GM21381 (cell line): ENCODE measurements around the gene APOBEC3H.

Source experiments
- ATAC-seq: cut with Tn5 transposase; IDR thresholded peaks from one replicate; pipeline ENCODE4 v1.9.1; 2021; ENCODE audit warnings: mild to moderate bottlenecking, moderate library complexity; ENCODE audit not compliant: unreplicated experiment

Gene APOBEC3H

DNA sequence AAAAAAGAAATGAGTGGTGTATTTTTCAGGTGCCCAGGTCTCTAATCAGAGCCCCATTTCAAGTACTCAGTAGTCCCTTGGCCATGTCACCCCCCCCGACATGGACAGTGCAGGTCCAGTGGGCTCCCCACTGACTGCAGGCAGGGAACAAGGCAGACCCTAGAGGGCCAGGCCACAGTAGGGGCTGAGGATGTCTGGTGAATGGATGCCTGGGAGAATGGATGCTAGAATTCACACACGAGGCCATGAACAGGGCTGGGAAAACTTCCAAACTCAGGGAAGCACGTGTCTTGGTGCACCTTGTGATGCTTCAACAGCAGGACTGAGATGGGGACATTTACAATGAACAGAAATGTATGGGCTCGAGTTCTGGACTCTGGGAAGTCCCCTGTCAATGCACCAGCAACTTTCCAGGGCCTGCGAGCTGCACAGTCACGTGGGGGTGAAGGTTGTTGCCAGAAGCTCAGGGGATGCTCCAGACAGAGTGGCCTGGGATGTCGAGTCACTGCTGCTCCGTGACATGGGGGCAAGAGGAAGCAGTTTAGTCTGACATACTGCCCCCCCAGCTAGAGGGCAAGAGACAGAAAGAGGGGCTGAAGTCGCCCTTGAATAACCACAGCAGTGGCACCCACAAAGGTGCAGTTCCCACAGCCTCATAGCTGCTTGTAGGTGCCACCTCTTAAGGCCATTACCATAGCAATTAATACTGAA is 16.8 kb upstream of the APOBEC3H start:
- ATAC-seq = no peak

DNA sequence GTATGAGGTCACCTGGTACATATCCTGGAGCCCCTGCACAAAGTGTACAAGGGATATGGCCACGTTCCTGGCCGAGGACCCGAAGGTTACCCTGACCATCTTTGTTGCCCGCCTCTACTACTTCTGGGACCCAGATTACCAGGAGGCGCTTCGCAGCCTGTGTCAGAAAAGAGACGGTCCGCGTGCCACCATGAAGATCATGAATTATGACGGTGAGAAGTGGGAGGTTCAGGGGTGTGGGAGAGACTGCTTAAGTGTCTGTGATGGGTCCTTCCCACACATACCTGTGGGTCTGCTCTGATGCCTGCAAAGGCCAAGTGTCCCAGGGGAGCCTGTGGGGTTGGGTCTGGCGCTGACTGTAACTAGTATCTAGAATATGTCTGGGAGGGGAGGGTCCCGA is 16.0 kb upstream of the APOBEC3H start:
- no peak for ATAC-seq

DNA sequence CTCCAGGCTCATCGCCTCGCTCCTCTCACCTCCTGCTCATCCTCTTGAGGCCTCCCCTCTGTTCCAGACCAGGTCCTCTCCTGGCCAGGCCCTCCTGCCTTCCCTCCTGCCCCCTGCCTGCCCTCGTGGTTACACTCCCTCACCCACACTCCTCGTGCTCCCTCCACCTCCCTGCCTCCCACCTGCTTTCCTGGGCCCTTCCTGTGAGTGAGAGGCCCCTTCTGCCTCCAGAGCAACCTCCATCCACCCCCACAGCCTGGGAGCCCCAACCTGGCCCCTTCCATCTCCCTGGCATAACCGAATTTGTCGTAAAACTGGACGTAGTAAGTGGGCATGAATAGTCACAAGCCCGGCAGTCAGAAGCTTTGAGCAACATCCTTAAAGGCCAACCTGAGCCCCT is 15.4 kb upstream of the APOBEC3H start:
- no peak for ATAC-seq

DNA sequence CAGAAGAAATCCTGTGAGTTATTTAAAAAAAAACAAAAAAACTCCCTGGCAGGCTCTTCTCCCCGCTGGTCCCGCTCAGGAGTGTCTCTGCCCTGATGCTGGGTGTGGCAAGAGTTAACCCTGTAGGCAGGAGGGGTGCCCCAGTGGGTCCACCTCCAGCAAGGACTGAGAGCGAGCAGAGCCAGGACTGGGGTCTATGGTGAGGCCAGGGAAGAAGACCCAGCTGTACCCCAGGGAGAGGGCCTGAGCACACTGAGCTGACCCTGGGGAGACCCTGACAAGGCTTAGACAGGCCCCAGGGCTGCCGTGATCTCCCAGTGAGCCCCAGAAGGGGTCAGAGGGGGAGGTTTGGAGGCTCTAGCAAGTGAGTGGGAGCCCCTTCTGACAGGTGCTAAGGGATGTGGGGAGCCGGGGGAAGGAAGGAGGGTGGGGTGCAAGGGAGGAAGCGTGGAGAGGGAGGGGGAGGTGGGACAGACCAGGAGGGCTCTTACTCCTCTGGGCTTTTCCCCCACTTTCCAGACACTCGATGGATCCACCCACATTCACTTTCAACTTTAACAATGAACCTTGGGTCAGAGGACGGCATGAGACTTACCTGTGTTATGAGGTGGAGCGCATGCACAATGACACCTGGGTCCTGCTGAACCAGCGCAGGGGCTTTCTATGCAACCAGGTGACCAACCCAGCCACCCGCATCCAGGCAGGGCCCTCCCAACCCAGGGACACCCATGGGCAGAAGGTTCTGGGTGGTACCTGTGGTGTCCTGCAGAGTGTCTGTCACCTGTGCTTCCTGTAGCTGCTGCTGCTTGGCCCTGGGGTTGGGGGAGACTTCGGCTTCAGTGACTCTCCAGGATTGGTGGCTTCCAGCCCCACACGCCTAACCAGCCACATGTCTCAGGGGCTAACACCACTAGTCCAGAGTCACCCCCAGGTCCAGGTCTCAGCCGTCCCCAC is 13.6 kb upstream of the APOBEC3H start:
- no peak for ATAC-seq

DNA sequence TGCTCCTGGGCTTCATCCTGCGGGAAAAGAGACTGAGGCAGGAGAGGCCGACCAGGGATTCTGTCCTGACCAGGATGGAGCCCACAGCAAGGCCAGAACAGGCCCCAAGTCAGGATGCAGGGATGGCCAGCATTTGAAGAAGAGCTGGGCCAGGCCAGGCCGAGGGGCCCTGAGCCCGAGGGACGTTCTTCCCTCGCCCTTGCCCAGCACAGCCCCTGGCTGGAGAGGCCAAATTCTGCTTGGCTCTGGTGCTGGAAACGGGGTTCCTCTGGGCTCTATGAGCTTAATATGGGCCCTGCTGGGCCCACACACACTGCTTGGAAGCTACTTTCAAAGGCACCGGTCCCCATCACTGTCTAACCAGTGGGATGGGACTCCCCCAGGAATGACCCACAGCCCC is 12.4 kb upstream of the APOBEC3H start:
- no peak for ATAC-seq

DNA sequence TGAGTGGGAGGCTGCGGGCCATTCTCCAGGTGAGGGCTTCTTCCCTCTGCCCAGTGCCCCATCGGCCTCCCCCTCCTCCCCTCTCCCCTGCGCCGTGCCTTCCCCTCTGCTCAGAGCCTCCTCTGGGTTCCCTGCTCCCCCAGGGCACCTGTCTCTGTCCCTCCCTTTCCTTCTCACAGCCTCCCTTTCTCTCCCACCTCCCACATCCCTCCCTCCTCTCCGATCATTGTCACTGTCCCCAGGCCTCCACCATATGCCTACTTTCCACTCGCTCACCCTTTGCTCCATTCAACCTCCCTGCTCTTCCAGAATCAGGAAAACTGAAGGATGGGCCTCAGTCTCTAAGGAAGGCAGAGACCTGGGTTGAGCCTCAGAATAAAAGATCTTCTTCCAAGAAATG is 9.9 kb upstream of the APOBEC3H start:
- ATAC-seq = no peak

DNA sequence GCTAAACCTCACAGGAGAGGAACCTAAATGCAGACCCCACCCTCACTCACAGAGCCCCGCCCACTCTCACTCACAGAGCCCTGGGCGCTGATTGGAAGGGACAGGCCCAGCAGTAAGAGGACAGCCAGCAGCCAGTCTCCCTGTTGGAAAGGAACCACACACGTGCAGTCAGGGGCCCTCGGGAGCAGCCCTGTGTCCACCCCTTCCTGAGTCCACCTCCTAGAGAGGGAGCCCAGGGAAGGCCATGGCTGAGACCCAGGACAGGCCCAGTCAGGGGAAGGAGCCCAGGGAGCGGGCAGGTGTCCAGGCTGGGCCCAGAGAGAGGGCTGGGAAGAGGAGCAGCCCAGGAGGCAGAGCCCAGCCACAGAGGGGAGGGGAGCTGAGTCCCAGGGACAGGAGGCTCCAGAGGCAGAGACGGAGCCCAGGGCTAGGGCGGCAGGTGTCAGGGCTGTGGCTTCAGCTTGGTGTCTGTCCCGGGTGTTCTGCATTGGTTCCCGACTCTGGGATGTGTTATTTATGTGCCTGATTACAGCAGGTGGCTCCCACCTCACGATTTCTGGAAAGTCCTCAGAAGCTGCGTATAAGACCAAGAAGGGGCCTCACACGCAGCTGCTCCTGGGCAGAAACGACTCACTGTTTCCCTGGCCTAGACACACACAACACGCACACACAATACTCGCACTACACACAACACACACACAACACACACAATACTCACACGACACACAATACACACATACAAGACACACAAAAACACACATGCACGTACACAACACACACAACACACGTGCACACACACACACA is 9.0 kb upstream of the APOBEC3H start:
- no peak for ATAC-seq

DNA sequence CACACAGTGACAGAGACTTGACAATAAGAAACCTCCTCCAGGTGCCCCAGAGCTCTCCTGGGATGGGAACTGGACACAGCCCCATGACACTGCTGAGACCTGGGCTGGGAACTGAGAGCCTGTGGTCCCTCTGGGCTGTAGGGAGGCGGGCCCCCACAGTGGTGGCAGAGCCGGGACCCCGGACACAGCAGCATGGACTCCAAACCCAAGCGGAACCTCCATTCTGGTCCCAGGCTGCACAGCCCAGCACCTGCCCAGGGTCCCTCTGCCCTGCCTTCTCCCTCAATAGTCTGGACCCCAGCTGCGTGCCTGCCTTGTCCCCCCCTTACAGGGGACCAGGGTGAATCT is 8.4 kb upstream of the APOBEC3H start:
- no peak for ATAC-seq

DNA sequence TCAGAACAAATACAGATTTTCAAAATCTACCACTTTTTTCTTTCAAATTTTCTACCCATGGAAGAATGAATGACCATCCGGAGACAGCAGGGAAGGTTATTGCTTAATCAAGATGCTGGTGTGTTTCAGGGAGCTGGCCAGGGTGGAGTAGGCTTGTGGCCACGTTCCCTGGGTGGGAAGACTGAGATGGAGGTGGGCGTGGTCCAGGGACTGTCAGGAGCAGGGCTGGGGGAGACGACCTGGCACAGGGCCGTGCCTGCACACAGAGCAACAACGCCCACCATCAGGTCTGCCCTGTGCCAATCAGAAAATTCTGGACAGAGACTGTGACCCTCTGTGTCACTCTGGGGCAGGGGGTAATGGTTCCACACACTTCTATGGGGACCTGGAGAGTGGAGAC is 7.1 kb upstream of the APOBEC3H start:
- ATAC-seq = no peak

DNA sequence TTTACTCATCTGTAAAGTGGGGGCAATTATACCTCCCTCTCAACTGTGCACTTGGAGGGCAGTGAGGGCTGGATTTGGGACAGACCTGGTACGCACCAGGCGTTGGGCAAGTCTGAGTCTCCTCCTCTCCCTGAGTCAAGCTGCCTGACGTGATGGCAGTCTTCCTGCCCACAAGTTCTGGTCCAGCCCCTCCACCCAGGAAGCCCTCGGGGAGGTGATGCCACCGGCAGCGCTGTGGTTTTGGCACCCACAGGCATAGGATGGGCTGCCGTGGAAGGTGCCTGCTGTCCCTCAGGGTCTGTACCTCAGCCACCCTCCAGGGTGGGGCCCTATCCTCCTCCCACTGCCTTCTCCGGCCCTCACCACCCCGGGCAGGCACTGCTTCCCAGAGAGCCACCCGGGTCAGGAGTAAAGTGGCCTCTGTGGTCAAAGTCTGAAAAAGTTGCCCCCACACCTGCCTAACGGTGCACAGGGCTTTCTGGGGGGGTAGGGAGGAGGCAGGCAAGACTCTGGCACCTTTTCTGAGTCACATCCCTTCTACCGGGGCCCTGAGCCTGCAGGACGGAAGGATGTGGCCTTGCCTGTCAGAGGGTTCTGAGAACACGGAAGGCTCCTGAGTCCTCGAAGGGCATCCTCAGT is 6.5 kb upstream of the APOBEC3H start:
- peak; percentile 43 for ATAC-seq

DNA sequence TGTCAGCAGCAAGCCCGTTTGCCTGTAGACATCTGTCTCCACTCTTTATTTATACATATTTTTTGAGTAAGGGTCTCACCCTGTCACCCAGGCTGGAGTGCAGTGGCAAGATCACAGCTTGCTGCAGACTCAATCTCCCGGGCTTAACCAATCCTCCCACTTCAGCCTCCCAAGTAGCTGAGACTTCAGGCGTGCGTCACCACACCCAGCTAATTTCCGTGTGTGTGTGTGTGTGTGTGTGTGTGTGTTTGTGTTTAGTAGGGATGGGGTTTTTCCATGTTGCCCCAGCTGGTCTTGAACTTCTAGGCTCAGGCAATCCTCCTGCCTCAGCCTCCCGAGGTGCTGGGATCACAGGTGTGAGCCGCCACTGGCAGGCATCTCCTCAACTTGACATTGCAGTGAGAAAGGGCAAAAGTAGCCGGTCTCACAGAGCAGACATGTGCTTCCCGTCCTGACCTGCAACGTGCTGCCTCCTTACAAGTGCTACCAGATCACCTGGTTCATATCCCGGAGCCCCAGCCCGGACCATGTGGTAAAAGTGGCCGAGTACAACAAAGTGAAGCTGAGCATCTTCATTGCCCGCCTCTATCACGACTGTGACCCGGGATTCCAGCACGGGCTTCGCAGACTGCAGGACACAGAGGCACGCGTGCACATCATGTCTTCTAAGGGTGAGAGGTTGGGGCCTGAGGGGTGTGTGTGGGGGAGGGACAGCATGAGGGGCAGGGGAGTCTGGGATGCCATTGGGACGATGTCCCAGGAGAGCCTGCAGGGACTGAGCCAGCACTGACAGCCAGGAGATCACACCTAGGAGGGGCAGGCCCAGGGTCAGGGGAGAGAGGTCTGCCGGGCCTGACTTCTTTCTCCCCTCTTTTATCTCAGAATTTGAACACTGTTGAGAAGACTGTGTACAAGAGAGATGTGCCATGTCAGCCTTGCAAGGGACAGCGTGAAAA is 5.6 kb upstream of the APOBEC3H start:
- ATAC-seq = no peak

DNA sequence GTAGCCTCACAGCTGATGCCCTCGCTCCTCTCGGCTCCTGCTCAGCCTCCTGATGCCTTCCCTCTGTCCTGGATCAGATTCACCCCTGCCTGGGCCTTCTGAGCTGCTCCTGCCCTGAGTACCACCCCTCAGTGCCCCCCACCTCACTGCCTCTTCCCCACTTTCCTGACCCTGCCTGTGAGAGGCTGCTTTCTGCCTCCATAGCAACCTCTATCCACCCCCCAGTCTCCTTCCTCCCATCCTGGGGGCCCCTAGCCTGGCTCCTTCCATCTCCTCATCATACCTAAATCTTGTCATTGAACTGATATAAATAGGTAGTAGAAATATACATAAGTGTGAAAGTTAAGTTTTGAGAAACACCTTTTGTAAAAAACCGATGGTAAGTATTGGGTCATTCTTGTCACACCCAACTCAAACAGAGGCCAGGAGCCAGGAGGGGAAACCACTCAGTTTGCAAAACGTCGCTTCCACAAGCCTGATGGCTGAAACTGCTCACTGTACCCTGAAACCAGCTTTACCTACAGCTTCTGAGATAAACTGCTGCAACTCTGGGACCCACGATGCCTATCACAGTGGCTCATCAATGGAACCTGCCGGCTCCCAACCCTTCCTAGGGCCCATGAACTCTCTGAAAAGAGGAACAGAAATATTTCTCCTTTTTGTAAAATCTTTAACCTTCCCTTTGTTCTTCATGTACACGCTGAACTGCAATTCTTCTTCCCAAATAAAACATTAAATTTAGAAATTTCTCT is 4.8 kb upstream of the APOBEC3H start:
- no peak for ATAC-seq

DNA sequence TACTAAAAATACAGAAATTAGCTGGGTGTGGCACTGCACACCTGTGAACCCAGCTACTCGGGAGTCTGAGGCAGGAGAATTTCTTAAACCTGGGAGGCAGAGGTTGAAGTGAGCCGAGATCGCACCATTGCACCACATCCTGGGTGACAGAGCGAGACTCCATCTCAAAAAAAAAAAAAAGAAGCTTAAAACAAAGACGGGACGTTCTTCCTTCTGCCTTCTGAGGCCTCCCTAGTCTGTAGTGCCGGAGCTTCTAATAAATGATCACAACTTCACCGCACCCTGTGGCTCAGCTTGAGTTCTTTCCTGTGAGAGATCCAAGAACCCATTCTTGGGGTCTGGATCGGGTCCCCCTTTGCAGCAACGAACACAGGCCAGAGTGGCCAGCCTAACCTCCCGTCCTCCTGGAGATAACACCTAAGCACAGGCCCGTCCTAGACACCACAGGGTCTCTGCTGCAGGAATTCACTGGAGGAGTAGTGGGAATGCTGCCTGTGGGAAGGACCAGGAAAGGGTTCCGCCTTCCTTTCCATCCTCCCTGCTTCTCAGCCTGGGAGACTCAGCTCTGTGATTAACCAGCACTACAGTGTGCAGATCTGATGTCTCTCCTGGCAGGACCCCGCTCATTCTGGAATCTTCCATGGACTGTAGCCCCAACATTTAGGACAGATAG is 2.2 kb upstream of the APOBEC3H start:
- ATAC-seq = no peak

DNA sequence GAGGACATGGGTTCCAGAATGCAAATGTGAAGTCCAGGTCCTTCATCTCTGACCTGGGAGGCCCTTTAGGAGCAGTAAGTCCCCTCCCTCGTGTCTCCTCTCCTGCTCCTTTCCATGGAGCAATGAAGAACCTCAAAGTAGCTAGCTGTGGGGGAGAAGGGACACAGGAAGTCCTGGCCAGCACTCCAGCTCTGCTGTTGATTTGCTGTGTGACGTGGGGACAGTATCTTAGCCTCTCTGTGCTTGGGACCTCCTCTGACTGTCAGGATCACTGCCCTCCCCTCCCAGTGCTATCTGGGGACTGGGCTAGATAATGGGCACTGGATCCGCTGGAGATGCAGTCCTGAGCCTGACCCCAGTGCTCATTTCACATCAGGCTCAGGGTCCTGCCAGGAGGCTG is 1.1 kb upstream of the APOBEC3H start:
- ATAC-seq = no peak

DNA sequence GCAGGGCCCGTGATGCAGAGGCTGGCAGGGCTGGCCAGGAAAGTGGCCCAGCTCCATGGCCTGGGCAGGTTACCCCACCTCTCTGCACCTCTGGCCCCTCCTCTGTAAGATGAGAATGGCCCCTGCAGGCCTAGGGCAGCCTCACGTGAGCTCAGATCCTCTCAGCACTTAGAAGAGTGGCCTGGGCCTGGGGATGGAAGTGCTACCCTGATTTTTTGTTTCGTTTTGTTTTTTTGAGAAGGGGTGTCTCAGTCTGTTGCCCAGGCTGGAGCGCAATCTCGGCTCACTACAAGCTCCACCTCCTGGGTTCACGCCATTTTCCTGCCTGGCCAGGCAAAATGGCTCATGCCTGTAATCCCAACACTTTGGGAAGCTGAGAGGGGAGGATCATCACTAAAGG is 982 bp downstream of the APOBEC3H start:
- no peak for ATAC-seq

DNA sequence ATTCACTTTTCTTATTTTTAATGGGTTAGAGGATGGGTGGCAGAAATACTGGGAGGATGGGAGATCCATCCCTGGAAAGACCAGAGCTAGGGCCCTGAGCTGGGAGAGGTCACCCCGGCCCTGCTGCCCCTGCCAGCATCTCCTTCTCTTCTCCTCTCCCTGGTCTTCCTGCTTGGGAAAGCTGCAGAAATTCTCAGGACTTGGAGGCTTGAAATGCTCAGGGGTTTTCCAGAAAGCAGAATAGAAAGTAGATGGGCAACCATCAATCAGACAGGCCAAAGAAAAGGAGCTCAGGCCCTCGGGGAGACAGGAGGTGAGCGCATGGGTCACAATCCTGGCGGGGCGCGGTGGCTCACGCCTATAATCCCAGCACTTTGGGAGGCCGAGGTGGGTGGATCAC is 1.5 kb downstream of the APOBEC3H start:
- ATAC-seq = no peak

DNA sequence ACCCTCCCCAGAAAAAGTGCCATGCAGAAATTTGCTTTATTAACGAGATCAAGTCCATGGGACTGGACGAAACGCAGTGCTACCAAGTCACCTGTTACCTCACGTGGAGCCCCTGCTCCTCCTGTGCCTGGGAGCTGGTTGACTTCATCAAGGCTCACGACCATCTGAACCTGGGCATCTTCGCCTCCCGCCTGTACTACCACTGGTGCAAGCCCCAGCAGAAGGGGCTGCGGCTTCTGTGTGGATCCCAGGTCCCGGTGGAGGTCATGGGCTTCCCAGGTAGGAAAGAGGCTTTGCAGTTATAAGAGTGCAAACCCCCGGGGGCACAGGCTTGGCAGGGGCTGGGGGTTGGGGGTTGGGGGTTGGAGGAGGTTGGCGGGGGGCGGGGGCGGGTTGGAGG is 4.2 kb downstream of the APOBEC3H start:
- ATAC-seq = no peak

DNA sequence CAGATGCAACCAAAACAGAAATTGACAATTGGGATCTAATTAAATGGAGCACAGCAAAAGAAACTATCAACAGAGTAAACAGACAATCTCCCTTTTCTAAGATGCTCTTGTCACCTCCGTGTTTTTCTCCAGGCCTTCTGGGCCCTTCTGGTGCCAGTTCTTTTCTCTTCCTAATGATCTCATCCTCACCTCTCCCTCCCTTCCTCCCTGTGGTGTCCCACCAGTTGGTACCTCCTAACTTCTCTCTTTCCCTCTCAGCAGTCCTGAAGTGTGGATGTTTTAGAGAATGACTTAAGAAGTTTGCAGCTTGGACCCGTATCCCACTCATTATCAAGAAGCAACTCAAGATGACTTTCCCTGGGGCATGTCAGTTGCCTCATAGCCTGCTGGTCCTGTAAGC is 6.4 kb downstream of the APOBEC3H start:
- no peak for ATAC-seq

DNA sequence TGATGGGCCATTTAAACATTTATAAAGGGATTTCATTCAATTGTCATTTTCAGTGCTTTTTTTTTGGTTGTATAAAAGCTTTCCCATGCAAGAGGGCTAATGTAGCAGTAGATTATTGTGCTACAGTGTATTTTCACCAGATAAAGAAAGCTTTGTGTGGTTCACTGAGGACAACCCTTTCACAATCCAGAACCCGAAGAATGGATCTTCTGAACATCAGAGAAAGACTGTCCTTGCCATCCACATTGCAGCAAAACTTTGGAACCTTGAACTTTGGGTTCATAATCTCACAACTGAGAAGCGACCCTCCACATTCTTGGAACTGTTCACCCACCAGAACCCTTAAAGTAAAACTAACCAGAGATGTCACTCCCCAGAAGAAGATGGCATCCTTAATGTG is 9.3 kb downstream of the APOBEC3H start:
- ATAC-seq = no peak
